Suprapubic skin (tissue), 4 donors: ENCODE measurements around the gene NR2C1. TPM values are rescaled to one million over a fixed set of nuclear protein-coding genes. Genes with fewer than 3 reads are reported as not detected.
A peak's percentile ranks its signal among the peaks of the same experiment; 100 is the strongest.

Source experiments
- DNase-seq, 2 donors: peaks; one replicate each; pipeline ENCODE4 v3.0.0-alpha.2; 2019; ENCODE audit warnings: low spot score in 2 of 2
- H3K27ac ChIP-seq: fragments of 200-600 bp; sonication (generic); one replicate; pipeline ENCODE4 v1.5.1; 2019
- H3K27me3 ChIP-seq: fragments of 200-600 bp; sonication (generic); one replicate; pipeline ENCODE4 v1.5.1; 2019
- H3K36me3 ChIP-seq: fragments of 200-600 bp; sonication (generic); one replicate; pipeline ENCODE4 v1.5.1; 2019
- H3K4me1 ChIP-seq: fragments of 200-600 bp; sonication (generic); one replicate; pipeline ENCODE4 v1.5.1; 2019
- H3K4me3 ChIP-seq: fragments of 200-600 bp; sonication (generic); one replicate; pipeline ENCODE4 v1.5.1; 2019; ENCODE audit warnings: mild to moderate bottlenecking
- H3K9me3 ChIP-seq: fragments of 200-600 bp; sonication (generic); one replicate; pipeline ENCODE4 v1.5.1; 2019
- EP300 ChIP-seq: sonication (generic); formaldehyde crosslinking; IDR thresholded peaks from one replicate; pipeline ENCODE4 v1.6.1; 2017; ENCODE audit warnings: antibody characterized with exemption
- POLR2A ChIP-seq, 2 donors: fragments of 450-650 bp; IDR thresholded peaks; one replicate each; pipeline ENCODE4 v1.6.1; 2017; ENCODE audit warnings: antibody characterized with exemption in 2 of 2, mild to moderate bottlenecking in 2 of 2, moderate library complexity in 2 of 2
- POLR2AphosphoS5 ChIP-seq, 3 donors: sonication (generic); formaldehyde crosslinking; IDR thresholded peaks; one replicate each; pipeline ENCODE4 v1.6.1; 2017; ENCODE audit warnings: antibody characterized with exemption in 3 of 3
- WGBS: methylation state at CpG from one replicate; pipeline ENCODE4 v1.1.5; 2018; 5-methylcytosine and 5-hydroxymethylcytosine counted together
- total RNA-seq, 4 donors: library from RNA; depleted of rRNA; stranded (reverse); fragments of >200 nt; gene quantifications; one replicate each; pipeline ENCODE4 v1.1.0, GENCODE V29; 2016
- TF ChIP-seq, protein P1 (sequence below), 2 donors: fragments of 200-600 bp in 1 of 2; fragments of 450-650 bp in 1 of 2; sonication (generic) in 1 of 2; IDR thresholded peaks; one replicate each; pipeline ENCODE4 v1.5.1; 2016 to 2019; ENCODE audit warnings: antibody characterized with exemption in 2 of 2, mild to moderate bottlenecking in 1 of 2, moderate library complexity in 1 of 2

The NR2C1 gene
- 10 to 100 TPM; 24.1 to 81.1 (median 29.4) TPM for total RNA-seq

GRCh38 chr12:95072900-95073697 lies at the start of gene NR2C1:
TSS of gene NR2C1 (minus strand) at chr12:95073618. CDS start at chr12:95067384, 6,234 bp downstream.
- peak within 1 kb of the TSS; percentile 86 for H3K4me3 ChIP-seq
- peak; percentile 93 for DNase-seq
- WGBS: 0% methylated on average over 28 of the region's 99 CpGs
- TF ChIP-seq, protein P1, sequence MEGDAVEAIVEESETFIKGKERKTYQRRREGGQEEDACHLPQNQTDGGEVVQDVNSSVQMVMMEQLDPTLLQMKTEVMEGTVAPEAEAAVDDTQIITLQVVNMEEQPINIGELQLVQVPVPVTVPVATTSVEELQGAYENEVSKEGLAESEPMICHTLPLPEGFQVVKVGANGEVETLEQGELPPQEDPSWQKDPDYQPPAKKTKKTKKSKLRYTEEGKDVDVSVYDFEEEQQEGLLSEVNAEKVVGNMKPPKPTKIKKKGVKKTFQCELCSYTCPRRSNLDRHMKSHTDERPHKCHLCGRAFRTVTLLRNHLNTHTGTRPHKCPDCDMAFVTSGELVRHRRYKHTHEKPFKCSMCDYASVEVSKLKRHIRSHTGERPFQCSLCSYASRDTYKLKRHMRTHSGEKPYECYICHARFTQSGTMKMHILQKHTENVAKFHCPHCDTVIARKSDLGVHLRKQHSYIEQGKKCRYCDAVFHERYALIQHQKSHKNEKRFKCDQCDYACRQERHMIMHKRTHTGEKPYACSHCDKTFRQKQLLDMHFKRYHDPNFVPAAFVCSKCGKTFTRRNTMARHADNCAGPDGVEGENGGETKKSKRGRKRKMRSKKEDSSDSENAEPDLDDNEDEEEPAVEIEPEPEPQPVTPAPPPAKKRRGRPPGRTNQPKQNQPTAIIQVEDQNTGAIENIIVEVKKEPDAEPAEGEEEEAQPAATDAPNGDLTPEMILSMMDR (IDR thresholded peaks at IDR 0.05): no peak
- TF ChIP-seq POLR2AphosphoS5 (IDR thresholded peaks at IDR 0.05): no peak
- H3K27ac ChIP-seq: peak within 1 kb of the TSS; percentile 87
- H3K36me3 ChIP-seq: no peaks in the 10 kb centered on the region
- no peaks in the 10 kb centered on the region for H3K9me3 ChIP-seq
- H3K4me1 ChIP-seq: peaks cover 8% of the 10 kb centered on the region
- H3K27me3 ChIP-seq: no peaks in the 10 kb centered on the region

- no peak for TF ChIP-seq POLR2A (IDR thresholded peaks at IDR 0.05)
- TF ChIP-seq, protein P1 (IDR thresholded peaks at IDR 0.05): no peak
- TF ChIP-seq EP300: no peak
- TF ChIP-seq POLR2AphosphoS5 (IDR thresholded peaks at IDR 0.05): no peak
- Histone ChIP-seq H3K27me3 (no peaks in the 10 kb centered on the region), H3K36me3 (no peaks in the 10 kb centered on the region), H3K27ac (peak overlapping the region; percentile 14), H3K4me3 (no peak overlapping the region), H3K4me1 (peaks cover 27% of the 10 kb centered on the region), H3K9me3 (no peaks in the 10 kb centered on the region)
- DNase-seq: no peak
- WGBS: 91% methylated on average over 3 of the region's 3 CpGs
Observed at GRCh38 chr12:95118788-95119179, 45.4 kb upstream of the NR2C1 start.

DNA sequence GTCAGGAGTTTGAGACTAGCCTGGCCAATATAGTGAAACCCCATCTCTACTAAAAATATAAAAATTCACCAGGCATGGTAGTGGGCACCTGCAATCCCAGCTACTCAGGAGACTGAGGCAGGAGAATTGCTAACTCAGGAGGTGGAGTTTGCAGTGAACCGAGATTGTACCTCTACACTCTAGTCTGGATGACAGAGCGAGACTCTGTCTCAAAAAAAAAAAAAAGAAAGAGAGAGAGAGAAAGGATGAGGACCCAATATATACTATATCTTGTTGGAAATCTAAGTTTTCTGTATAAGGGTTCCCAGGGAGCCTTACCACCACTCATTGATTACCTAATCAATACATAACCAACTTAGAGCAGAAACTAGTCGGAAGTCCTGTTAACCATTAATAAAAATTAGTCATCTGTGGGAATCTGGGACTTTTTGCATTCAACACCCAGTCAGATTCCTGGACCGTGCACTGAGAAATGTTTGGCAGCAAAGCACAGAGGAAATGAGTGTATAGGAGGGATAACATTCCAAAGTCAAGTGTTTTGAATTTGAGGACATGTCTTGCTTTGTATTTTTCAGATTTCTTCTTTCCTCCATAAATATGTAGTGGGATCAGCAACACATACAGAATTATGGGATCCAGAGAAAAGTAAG lies 44.8 kb upstream of the NR2C1 start:
- Histone ChIP-seq H3K9me3 (no peaks in the 10 kb centered on the region), H3K4me1 (peaks cover 27% of the 10 kb centered on the region), H3K27me3 (no peaks in the 10 kb centered on the region), H3K36me3 (no peaks in the 10 kb centered on the region), H3K4me3 (no peak overlapping the region), H3K27ac (no peak overlapping the region)
- no peak for TF ChIP-seq EP300
- TF ChIP-seq, protein P1 (IDR thresholded peaks at IDR 0.05): no peak
- TF ChIP-seq POLR2AphosphoS5 (IDR thresholded peaks at IDR 0.05): no peak
- no peak for TF ChIP-seq POLR2A (IDR thresholded peaks at IDR 0.05)
- WGBS: 39% methylated on average over 4 of the region's 4 CpGs
- no peak for DNase-seq

DNA sequence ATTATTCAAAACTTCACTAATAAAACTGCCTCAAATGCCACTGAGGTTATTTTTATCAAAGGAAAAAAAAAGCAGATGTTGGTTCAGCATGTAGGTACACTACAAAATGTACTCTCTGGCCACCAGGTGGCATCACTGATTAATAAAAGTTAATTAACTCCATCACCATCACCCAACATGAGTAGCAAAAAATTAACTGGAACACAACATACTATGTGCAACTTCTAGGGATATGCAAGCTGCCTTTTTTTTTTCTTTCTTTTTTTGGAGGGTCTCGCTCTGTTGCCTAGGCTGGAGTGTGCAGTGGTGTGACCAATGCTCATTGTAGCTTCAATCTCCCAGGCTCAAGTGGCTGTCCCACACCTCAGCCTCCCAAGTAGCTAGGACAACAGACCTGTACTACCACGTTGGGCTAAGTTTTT lies 43.8 kb upstream of the NR2C1 start:
- H3K27ac ChIP-seq: no peak overlapping the region
- 25% methylated on average over 2 of the region's 2 CpGs for WGBS
- H3K36me3 ChIP-seq: peaks cover 9% of the 10 kb centered on the region
- TF ChIP-seq, protein P1 (IDR thresholded peaks at IDR 0.05): peak; percentile 43 to 81
- no peak for TF ChIP-seq POLR2AphosphoS5 (IDR thresholded peaks at IDR 0.05)
- H3K4me1 ChIP-seq: peaks cover 27% of the 10 kb centered on the region
- H3K4me3 ChIP-seq: no peak overlapping the region
- no peaks in the 10 kb centered on the region for H3K9me3 ChIP-seq
- H3K27me3 ChIP-seq: no peaks in the 10 kb centered on the region
- DNase-seq: no peak

DNA sequence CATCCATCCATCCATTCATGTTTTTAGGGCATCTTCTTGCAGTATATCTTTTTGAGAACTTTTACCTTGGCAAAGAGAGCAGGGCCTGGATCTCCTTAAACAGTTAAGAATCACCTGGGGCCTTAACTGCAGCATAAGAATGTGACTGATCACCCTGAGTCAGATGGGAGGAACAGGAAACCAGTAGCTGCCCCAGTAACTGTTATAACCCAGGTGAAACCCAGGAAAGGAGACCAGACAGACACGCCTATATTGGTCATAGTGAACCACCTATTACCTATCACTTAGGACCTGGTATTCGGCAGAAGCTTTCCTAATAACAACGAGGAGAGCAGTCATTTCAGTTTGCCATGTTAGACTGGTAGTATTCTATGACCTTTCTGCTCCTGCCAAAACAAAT lies 43.4 kb upstream of the NR2C1 start:
- TF ChIP-seq, protein P1 (IDR thresholded peaks at IDR 0.05): no peak
- TF ChIP-seq EP300: no peak
- no peak for TF ChIP-seq POLR2A (IDR thresholded peaks at IDR 0.05)
- TF ChIP-seq POLR2AphosphoS5 (IDR thresholded peaks at IDR 0.05): no peak
- no peaks in the 10 kb centered on the region for H3K9me3 ChIP-seq
- H3K36me3 ChIP-seq: peaks cover 13% of the 10 kb centered on the region
- no peak overlapping the region for H3K4me3 ChIP-seq
- no peaks in the 10 kb centered on the region for H3K27me3 ChIP-seq
- no peak overlapping the region for H3K27ac ChIP-seq
- no peak for DNase-seq
- 20% methylated on average over 3 of the region's 3 CpGs for WGBS
- H3K4me1 ChIP-seq: peaks cover 27% of the 10 kb centered on the region
